GM23338 (cell line): Measurements from ENCODE around the gene SMIM41. TPM values are rescaled to one million over a fixed set of nuclear protein-coding genes. Genes with fewer than 3 reads are reported as not detected.

Experiments used
- ATAC-seq: fragments of 200-7000 bp; cut with Tn5 transposase; 3 replicates; pipeline ENCODE4 v1.9.1; 2020
- DNase-seq: peaks from one replicate; pipeline ENCODE4 v3.0.0-alpha.2; 2015; ENCODE audit warnings: low spot score
- H2AFZ ChIP-seq: fragments of 200-600 bp; sonication (generic); 2 replicates; pipeline ENCODE4 v1.8.0; 2016; ENCODE audit warnings: antibody characterized with exemption, mild to moderate bottlenecking, moderate library complexity
- H3F3A ChIP-seq: fragments of 200-600 bp; sonication (generic); replicated peaks from 2 replicates; pipeline ENCODE4 v1.8.0; 2017; ENCODE audit warnings: antibody characterized with exemption, mixed run types, low read depth
- H3K27ac ChIP-seq: fragments of 200-600 bp; sonication (generic); 2 replicates; pipeline ENCODE4 v1.6.1; 2016; ENCODE audit warnings: low read depth
- H3K27me3 ChIP-seq: fragments of 200-600 bp; sonication (generic); 2 replicates; pipeline ENCODE4 v1.8.0; 2016; ENCODE audit warnings: mild to moderate bottlenecking, mixed run types, moderate library complexity; ENCODE audit not compliant: insufficient read depth
- H3K36me3 ChIP-seq: fragments of 200-600 bp; sonication (generic); 2 replicates; pipeline ENCODE4 v1.8.0; 2016; ENCODE audit warnings: mild to moderate bottlenecking; ENCODE audit not compliant: insufficient read depth
- H3K4me1 ChIP-seq: fragments of 200-600 bp; sonication (generic); 2 replicates; pipeline ENCODE4 v1.8.0; 2016; ENCODE audit warnings: mild to moderate bottlenecking, moderate library complexity; ENCODE audit not compliant: insufficient read depth
- H3K4me2 ChIP-seq: fragments of 200-600 bp; sonication (generic); 2 replicates; pipeline ENCODE4 v1.7.1; 2017; ENCODE audit warnings: mixed run types
- H3K4me3 ChIP-seq: fragments of 200-600 bp; sonication (generic); 2 replicates; pipeline ENCODE4 v1.6.1; 2016; ENCODE audit warnings: mixed run types
- H3K79me2 ChIP-seq: fragments of 200-600 bp; sonication (generic); replicated peaks from 2 replicates; pipeline ENCODE4 v1.8.0; 2017; ENCODE audit warnings: mild to moderate bottlenecking; ENCODE audit not compliant: insufficient read depth
- H3K9me2 ChIP-seq: fragments of 200-600 bp; sonication (generic); 2 replicates; pipeline ENCODE4 v1.8.0; 2017; ENCODE audit not compliant: insufficient read depth
- H4K20me1 ChIP-seq: fragments of 200-600 bp; sonication (generic); replicated peaks from 2 replicates; pipeline ENCODE4 v1.8.0; 2017; ENCODE audit warnings: mild to moderate bottlenecking; ENCODE audit not compliant: insufficient read depth
- H3K27ac Mint-ChIP-seq: 2 replicates; pipeline ENCODE4 v1.8.0; 2020; ENCODE audit warnings: inconsistent platforms, mild to moderate bottlenecking, moderate library complexity, mixed read lengths
- H3K27me3 Mint-ChIP-seq: 3 replicates; pipeline ENCODE4 v1.8.0; 2022; ENCODE audit warnings: low read depth, mild to moderate bottlenecking, moderate library complexity, mixed read lengths, inconsistent platforms; ENCODE audit not compliant: insufficient read depth, poor library complexity
- H3K36me3 Mint-ChIP-seq: 3 replicates; pipeline ENCODE4 v1.8.0; 2021; ENCODE audit warnings: low read depth, mild to moderate bottlenecking, inconsistent platforms, moderate library complexity, mixed read lengths
- H3K4me1 Mint-ChIP-seq: 3 replicates; pipeline ENCODE4 v1.8.0; 2020; ENCODE audit warnings: mild to moderate bottlenecking, inconsistent platforms, mixed read lengths
- H3K4me3 Mint-ChIP-seq: 3 replicates; pipeline ENCODE4 v1.8.0; 2021; ENCODE audit warnings: moderate library complexity, mild to moderate bottlenecking, inconsistent platforms, mixed read lengths
- H3K9me3 Mint-ChIP-seq: 3 replicates; pipeline ENCODE4 v1.8.0; 2020; ENCODE audit warnings: moderate library complexity, mild to moderate bottlenecking, inconsistent platforms, mixed read lengths
- NANOG ChIP-seq: IDR thresholded peaks from 2 replicates; pipeline ENCODE4 v1.6.1; 2016; ENCODE audit warnings: antibody characterized with exemption, borderline replicate concordance
- STAT1 ChIP-seq: IDR thresholded peaks from one replicate; pipeline ENCODE4 v1.6.1; 2016; ENCODE audit warnings: antibody characterized with exemption; ENCODE audit not compliant: unreplicated experiment
- ZNF331 ChIP-seq: fragments of 250-450 bp; sonication (Bioruptor Pico); IDR thresholded peaks from 2 replicates; pipeline ENCODE4 v1.5.0; 2020; ENCODE audit warnings: low read depth, mild to moderate bottlenecking, moderate library complexity
- polyA plus RNA-seq: library from polyadenylated mRNA; unstranded; fragments of >200 nt; fragmentation: Nextera tagmentation; extraction: Ambion mirVana; gene quantifications from 2 replicates; pipeline ENCODE4 v1.2.1, GENCODE V29; 2016
- total RNA-seq: library from RNA; depleted of rRNA; stranded (reverse); fragments of >200 nt; shearing (Covaris generic); gene quantifications from 2 replicates; pipeline ENCODE4 v1.2.3, GENCODE V29; 2014
- TF ChIP-seq, protein P1 (sequence below): fragments of 250-450 bp; sonication (Bioruptor Pico); IDR thresholded peaks from 2 replicates; pipeline ENCODE4 v1.5.0; 2020; ENCODE audit warnings: mild to moderate bottlenecking, moderate library complexity
- TF ChIP-seq, protein P2 (sequence below), 2 experiments: fragments of 200-600 bp in 1 of 2; sonication (generic) in 1 of 2; conservative IDR thresholded peaks; 2 replicates each; pipeline versions ENCODE4 v1.5.1 to v1.6.1; 2016 to 2017; ENCODE audit warnings: antibody characterized with exemption in 2 of 2, low read depth in 2 of 2, mild to moderate bottlenecking in 2 of 2, moderate library complexity in 1 of 2
- TF ChIP-seq, protein P3 (sequence below): IDR thresholded peaks from 2 replicates; pipeline ENCODE4 v1.6.1; 2016; ENCODE audit warnings: antibody characterized with exemption
- TF ChIP-seq, protein P4 (sequence below): IDR thresholded peaks from one replicate; pipeline ENCODE4 v1.6.1; 2018; ENCODE audit warnings: antibody characterized with exemption; ENCODE audit not compliant: unreplicated experiment

Gene SMIM41
- total and polyA plus RNA-seq, 2 experiments from 2014 or later, result 0.66 TPM

DNA sequence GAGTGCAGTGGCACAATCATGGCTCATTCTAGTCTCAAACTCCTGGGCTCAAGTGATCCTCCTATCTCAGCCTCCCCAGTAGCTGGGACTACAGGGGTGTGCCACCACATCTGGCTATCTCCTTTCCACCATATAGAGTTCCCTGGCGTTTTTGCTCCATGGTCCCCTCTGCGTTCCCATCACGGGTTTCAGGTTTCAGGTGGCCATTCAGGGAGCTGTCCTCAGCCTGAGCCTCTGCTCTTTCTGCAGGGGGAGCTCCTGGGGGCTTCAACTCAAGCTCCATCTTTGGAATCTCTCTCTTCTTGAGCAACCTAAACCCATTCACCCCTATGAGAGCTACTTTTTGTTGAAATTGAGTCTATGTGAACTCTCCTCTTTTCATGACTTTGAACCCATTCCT lies 11.6 kb downstream of the SMIM41 start:
- Mint-ChIP-seq H3K36me3 (no peaks in the 10 kb centered on the region; the same call in 2 of the 3 replicates), H3K4me1 (peaks cover 13% of the 10 kb centered on the region), H3K4me3 (no peak overlapping the region), H3K9me3 (no peaks in the 10 kb centered on the region), H3K27me3 (peaks cover 6% of the 10 kb centered on the region), H3K27ac (no peak overlapping the region)
- Histone ChIP-seq H2AFZ (no peak overlapping the region), H3K79me2 (no peaks in the 10 kb centered on the region), H3K9me2 (no peaks in the 10 kb centered on the region), H3K36me3 (no peaks in the 10 kb centered on the region), H3F3A (no peaks in the 10 kb centered on the region), H3K4me2 (peak overlapping the region; percentile 62), H3K4me1 (peaks cover 12% of the 10 kb centered on the region; the same call in 1 of the 2 replicates), H3K4me3 (no peak overlapping the region), H4K20me1 (no peaks in the 10 kb centered on the region), H3K27ac (no peak overlapping the region), H3K27me3 (no peaks in the 10 kb centered on the region)
- TF ChIP-seq, protein P1, sequence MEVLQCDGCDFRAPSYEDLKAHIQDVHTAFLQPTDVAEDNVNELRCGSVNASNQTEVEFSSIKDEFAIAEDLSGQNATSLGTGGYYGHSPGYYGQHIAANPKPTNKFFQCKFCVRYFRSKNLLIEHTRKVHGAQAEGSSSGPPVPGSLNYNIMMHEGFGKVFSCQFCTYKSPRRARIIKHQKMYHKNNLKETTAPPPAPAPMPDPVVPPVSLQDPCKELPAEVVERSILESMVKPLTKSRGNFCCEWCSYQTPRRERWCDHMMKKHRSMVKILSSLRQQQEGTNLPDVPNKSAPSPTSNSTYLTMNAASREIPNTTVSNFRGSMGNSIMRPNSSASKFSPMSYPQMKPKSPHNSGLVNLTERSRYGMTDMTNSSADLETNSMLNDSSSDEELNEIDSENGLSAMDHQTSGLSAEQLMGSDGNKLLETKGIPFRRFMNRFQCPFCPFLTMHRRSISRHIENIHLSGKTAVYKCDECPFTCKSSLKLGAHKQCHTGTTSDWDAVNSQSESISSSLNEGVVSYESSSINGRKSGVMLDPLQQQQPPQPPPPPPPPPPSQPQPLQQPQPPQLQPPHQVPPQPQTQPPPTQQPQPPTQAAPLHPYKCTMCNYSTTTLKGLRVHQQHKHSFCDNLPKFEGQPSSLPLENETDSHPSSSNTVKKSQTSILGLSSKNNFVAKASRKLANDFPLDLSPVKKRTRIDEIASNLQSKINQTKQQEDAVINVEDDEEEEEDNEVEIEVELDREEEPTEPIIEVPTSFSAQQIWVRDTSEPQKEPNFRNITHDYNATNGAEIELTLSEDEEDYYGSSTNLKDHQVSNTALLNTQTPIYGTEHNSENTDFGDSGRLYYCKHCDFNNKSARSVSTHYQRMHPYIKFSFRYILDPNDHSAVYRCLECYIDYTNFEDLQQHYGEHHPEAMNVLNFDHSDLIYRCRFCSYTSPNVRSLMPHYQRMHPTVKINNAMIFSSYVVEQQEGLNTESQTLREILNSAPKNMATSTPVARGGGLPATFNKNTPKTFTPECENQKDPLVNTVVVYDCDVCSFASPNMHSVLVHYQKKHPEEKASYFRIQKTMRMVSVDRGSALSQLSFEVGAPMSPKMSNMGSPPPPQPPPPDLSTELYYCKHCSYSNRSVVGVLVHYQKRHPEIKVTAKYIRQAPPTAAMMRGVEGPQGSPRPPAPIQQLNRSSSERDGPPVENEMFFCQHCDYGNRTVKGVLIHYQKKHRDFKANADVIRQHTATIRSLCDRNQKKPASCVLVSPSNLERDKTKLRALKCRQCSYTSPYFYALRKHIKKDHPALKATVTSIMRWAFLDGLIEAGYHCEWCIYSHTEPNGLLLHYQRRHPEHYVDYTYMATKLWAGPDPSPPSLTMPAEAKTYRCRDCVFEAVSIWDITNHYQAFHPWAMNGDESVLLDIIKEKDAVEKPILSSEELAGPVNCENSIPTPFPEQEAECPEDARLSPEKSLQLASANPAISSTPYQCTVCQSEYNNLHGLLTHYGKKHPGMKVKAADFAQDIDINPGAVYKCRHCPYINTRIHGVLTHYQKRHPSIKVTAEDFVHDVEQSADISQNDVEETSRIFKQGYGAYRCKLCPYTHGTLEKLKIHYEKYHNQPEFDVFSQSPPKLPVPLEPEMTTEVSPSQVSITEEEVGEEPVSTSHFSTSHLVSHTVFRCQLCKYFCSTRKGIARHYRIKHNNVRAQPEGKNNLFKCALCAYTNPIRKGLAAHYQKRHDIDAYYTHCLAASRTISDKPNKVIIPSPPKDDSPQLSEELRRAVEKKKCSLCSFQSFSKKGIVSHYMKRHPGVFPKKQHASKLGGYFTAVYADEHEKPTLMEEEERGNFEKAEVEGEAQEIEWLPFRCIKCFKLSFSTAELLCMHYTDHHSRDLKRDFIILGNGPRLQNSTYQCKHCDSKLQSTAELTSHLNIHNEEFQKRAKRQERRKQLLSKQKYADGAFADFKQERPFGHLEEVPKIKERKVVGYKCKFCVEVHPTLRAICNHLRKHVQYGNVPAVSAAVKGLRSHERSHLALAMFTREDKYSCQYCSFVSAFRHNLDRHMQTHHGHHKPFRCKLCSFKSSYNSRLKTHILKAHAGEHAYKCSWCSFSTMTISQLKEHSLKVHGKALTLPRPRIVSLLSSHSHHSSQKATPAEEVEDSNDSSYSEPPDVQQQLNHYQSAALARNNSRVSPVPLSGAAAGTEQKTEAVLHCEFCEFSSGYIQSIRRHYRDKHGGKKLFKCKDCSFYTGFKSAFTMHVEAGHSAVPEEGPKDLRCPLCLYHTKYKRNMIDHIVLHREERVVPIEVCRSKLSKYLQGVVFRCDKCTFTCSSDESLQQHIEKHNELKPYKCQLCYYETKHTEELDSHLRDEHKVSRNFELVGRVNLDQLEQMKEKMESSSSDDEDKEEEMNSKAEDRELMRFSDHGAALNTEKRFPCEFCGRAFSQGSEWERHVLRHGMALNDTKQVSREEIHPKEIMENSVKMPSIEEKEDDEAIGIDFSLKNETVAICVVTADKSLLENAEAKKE (CRISPR knock-in tag), result no peak
- TF ChIP-seq, protein P2, sequence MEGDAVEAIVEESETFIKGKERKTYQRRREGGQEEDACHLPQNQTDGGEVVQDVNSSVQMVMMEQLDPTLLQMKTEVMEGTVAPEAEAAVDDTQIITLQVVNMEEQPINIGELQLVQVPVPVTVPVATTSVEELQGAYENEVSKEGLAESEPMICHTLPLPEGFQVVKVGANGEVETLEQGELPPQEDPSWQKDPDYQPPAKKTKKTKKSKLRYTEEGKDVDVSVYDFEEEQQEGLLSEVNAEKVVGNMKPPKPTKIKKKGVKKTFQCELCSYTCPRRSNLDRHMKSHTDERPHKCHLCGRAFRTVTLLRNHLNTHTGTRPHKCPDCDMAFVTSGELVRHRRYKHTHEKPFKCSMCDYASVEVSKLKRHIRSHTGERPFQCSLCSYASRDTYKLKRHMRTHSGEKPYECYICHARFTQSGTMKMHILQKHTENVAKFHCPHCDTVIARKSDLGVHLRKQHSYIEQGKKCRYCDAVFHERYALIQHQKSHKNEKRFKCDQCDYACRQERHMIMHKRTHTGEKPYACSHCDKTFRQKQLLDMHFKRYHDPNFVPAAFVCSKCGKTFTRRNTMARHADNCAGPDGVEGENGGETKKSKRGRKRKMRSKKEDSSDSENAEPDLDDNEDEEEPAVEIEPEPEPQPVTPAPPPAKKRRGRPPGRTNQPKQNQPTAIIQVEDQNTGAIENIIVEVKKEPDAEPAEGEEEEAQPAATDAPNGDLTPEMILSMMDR (conservative IDR thresholded peaks at IDR 0.05; ENCODE audit: low read depth in 2 of 2), result 0 out of 4 replicates have a peak, but pooled peaks of 1 of the 2 experiments have one; percentile 6
- TF ChIP-seq, protein P3, sequence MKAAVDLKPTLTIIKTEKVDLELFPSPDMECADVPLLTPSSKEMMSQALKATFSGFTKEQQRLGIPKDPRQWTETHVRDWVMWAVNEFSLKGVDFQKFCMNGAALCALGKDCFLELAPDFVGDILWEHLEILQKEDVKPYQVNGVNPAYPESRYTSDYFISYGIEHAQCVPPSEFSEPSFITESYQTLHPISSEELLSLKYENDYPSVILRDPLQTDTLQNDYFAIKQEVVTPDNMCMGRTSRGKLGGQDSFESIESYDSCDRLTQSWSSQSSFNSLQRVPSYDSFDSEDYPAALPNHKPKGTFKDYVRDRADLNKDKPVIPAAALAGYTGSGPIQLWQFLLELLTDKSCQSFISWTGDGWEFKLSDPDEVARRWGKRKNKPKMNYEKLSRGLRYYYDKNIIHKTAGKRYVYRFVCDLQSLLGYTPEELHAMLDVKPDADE, result no peak
- no peak for TF ChIP-seq STAT1
- no peak for TF ChIP-seq ZNF331 (CRISPR knock-in tag)
- TF ChIP-seq, protein P4, sequence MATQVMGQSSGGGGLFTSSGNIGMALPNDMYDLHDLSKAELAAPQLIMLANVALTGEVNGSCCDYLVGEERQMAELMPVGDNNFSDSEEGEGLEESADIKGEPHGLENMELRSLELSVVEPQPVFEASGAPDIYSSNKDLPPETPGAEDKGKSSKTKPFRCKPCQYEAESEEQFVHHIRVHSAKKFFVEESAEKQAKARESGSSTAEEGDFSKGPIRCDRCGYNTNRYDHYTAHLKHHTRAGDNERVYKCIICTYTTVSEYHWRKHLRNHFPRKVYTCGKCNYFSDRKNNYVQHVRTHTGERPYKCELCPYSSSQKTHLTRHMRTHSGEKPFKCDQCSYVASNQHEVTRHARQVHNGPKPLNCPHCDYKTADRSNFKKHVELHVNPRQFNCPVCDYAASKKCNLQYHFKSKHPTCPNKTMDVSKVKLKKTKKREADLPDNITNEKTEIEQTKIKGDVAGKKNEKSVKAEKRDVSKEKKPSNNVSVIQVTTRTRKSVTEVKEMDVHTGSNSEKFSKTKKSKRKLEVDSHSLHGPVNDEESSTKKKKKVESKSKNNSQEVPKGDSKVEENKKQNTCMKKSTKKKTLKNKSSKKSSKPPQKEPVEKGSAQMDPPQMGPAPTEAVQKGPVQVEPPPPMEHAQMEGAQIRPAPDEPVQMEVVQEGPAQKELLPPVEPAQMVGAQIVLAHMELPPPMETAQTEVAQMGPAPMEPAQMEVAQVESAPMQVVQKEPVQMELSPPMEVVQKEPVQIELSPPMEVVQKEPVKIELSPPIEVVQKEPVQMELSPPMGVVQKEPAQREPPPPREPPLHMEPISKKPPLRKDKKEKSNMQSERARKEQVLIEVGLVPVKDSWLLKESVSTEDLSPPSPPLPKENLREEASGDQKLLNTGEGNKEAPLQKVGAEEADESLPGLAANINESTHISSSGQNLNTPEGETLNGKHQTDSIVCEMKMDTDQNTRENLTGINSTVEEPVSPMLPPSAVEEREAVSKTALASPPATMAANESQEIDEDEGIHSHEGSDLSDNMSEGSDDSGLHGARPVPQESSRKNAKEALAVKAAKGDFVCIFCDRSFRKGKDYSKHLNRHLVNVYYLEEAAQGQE, result no peak
- TF ChIP-seq NANOG, result no peak
- DNase-seq, result peak; percentile 27
- peak; percentile 32; the same call in 2 of the 3 replicates for ATAC-seq
